Right atrium auricular region (tissue), 2 donors: Measurements from ENCODE around the gene SURF2. TPM values are rescaled to one million over a fixed set of nuclear protein-coding genes. Genes with fewer than 3 reads are reported as not detected.
A peak's percentile ranks its signal among the peaks of the same experiment; 100 is the strongest.
"Not testable (repeated sequence)": the region's sequence is repeated elsewhere in the genome, so short reads cannot be mapped to it uniquely, and the experiment has no call there.

Source experiments
- DNase-seq: peaks from one replicate; pipeline ENCODE4 v3.0.0-alpha.2; 2019; ENCODE audit warnings: low spot score
- H3K27ac ChIP-seq, 2 donors: fragments of 200-600 bp; sonication (generic); 1 replicate in 1 of 2; 2 replicates in 1 of 2; pipeline ENCODE4 v1.5.1; 2016 to 2019
- H3K27me3 ChIP-seq, 2 donors: fragments of 200-600 bp; sonication (generic); one replicate each; pipeline versions ENCODE4 v1.5.1 to v1.6.0; 2017 to 2019
- H3K36me3 ChIP-seq: fragments of 200-600 bp; sonication (generic); one replicate; pipeline ENCODE4 v1.5.1; 2016
- H3K4me1 ChIP-seq, 2 donors: fragments of 200-600 bp; sonication (generic); one replicate each; pipeline versions ENCODE4 v1.5.1 to v1.6.0; 2017 to 2019
- H3K4me3 ChIP-seq, 2 donors: fragments of 200-600 bp; sonication (generic); 1 replicate in 1 of 2; 2 replicates in 1 of 2; pipeline ENCODE4 v1.5.1; 2017 to 2019; ENCODE audit warnings: mild to moderate bottlenecking in 1 of 2, moderate library complexity in 1 of 2
- H3K9me3 ChIP-seq, 2 donors: fragments of 200-600 bp; sonication (generic); one replicate each; pipeline ENCODE4 v1.5.1; 2019
- CTCF ChIP-seq, 2 donors: fragments of 200-600 bp; sonication (generic); IDR thresholded peaks; one replicate each; pipeline ENCODE4 v1.5.1; 2019; ENCODE audit warnings: antibody characterized with exemption in 2 of 2
- total RNA-seq, 2 donors: library from RNA; depleted of rRNA; stranded (reverse); fragments of >200 nt; gene quantifications; one replicate each; pipeline ENCODE4 v1.1.0, GENCODE V29; 2016

Gene SURF2
- total RNA-seq, 2 donors from 2014 or later = 18.1 to 45.9 TPM

- Histone ChIP-seq H3K4me1 (peaks cover 0 to 32% of the 10 kb centered on the region in 2 donors), H3K27me3 (no peaks in the 10 kb centered on the region), H3K36me3 (peaks cover 44% of the 10 kb centered on the region), H3K27ac (no peak overlapping the region), H3K4me3 (no peak overlapping the region), H3K9me3 (no peaks in the 10 kb centered on the region)
- no peak for TF ChIP-seq CTCF (IDR thresholded peaks at IDR 0.05)
- no peak for DNase-seq
These were observed 22.8 kb upstream of the SURF2 start for GRCh38 chr9:133333566-133333965.

- no peak overlapping the region for H3K27ac ChIP-seq
- peaks cover 44% of the 10 kb centered on the region for H3K36me3 ChIP-seq
- no peaks in the 10 kb centered on the region for H3K9me3 ChIP-seq
- H3K4me1 ChIP-seq = peaks cover 0 to 32% of the 10 kb centered on the region in 2 donors
- no peak overlapping the region for H3K4me3 ChIP-seq
- no peaks in the 10 kb centered on the region for H3K27me3 ChIP-seq
- DNase-seq = no peak
- no peak for TF ChIP-seq CTCF (IDR thresholded peaks at IDR 0.05)
These were observed 22.2 kb upstream of the SURF2 start for GRCh38 chr9:133334161-133334560.

- not testable (repeated sequence) for DNase-seq, H3K9me3 ChIP-seq, H3K27ac ChIP-seq, H3K27me3 ChIP-seq
- Histone ChIP-seq H3K4me3 (peak overlapping the region; percentile 80 to 85), H3K4me1 (peaks cover 0 to 36% of the 10 kb centered on the region in 2 donors), H3K36me3 (peaks cover 44% of the 10 kb centered on the region)
These were observed 21.5 kb upstream of the SURF2 start for GRCh38 chr9:133334888-133335287.

- TF ChIP-seq CTCF (IDR thresholded peaks at IDR 0.05) = no peak
- H3K4me1 ChIP-seq = peaks cover 0 to 39% of the 10 kb centered on the region in 2 donors
- peak within 1 kb of the TSS; percentile 80 to 85 for H3K4me3 ChIP-seq
- no peaks in the 10 kb centered on the region for H3K9me3 ChIP-seq
- peak within 1 kb of the TSS; percentile 64 to 68 for H3K27ac ChIP-seq
- peak; percentile 89 for DNase-seq
- no peaks in the 10 kb centered on the region for H3K27me3 ChIP-seq
- peaks cover 38% of the 10 kb centered on the region for H3K36me3 ChIP-seq
These were observed 20.2 kb upstream of the SURF2 start, which contains the start of gene SURF6 for GRCh38 chr9:133335924-133336811. SURF6 (minus strand) TSS chr9:133336188; CDS start chr9:133336132, 56 bp downstream.

- H3K36me3 ChIP-seq = peaks cover 37% of the 10 kb centered on the region
- DNase-seq = no peak
- H3K27me3 ChIP-seq = no peaks in the 10 kb centered on the region
- H3K4me3 ChIP-seq = no peak overlapping the region
- no peaks in the 10 kb centered on the region for H3K9me3 ChIP-seq
- H3K27ac ChIP-seq = no peak overlapping the region
- peaks cover 0 to 25% of the 10 kb centered on the region in 2 donors for H3K4me1 ChIP-seq
- TF ChIP-seq CTCF (IDR thresholded peaks at IDR 0.05) = no peak
These were observed 16.7 kb upstream of the SURF2 start for GRCh38 chr9:133339641-133340040.

- Histone ChIP-seq H3K4me3 (no peak overlapping the region), H3K36me3 (peaks cover 41% of the 10 kb centered on the region), H3K9me3 (no peaks in the 10 kb centered on the region), H3K27me3 (no peaks in the 10 kb centered on the region), H3K4me1 (peaks cover 0 to 19% of the 10 kb centered on the region in 2 donors), H3K27ac (no peak overlapping the region)
- no peak for TF ChIP-seq CTCF (IDR thresholded peaks at IDR 0.05)
- no peak for DNase-seq
These were observed 16.1 kb upstream of the SURF2 start for GRCh38 chr9:133340256-133340655.
